Forelimb muscle (tissue), 1 donor: ENCODE results near the gene RABL6. TPM values are rescaled to one million over a fixed set of nuclear protein-coding genes. Genes with fewer than 3 reads are reported as not detected.
"Not testable (repeated sequence)": the region's sequence is repeated elsewhere in the genome, so short reads cannot be mapped to it uniquely, and the experiment has no call there.

ENCODE experiments used
- DNase-seq: peaks from one replicate; pipeline ENCODE4 v3.0.0-alpha.2; 2013; ENCODE audit warnings: low read depth
- polyA plus RNA-seq: library from polyadenylated mRNA; unstranded; fragments of 120-200 nt; gene quantifications from one replicate; pipeline ENCODE4 v1.2.1, GENCODE V29; 2013; ENCODE audit not compliant: insufficient read length

Gene RABL6
- polyA plus RNA-seq, 1 donor, result 59.8 TPM

DNA sequence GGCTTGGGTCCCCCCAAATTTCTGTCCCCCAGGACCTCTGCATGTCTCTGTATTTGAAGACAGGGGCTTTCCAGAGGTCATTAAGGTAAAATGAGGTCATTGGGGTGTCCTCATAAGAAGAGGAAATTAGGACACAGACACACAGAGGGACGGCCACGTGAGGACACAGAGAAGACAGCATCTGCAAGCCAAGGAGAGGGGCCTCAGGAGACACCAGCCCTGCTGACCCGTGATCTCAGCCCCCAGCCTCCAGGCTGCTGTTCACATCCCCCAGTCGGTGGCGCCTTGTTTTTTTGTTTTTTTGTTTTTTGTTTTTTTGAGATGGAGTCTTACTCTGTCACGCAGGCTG lies 12.8 kb upstream of the RABL6 start:
- no peak for DNase-seq

- DNase-seq, result no peak
Observed at GRCh38 chr9:136796238-136796774, 11.4 kb upstream of the RABL6 start, which contains the start of gene CCDC183. TSS of gene CCDC183 (plus strand) at chr9:136796338. CDS start at chr9:136796398, 60 bp downstream.

- DNase-seq, result not testable (repeated sequence)
Observed at GRCh38 chr9:136796775-136797347, 10.9 kb upstream of the RABL6 start.

- no peak for DNase-seq
Observed at GRCh38 chr9:136798708-136799078, 9.1 kb upstream of the RABL6 start.

DNA sequence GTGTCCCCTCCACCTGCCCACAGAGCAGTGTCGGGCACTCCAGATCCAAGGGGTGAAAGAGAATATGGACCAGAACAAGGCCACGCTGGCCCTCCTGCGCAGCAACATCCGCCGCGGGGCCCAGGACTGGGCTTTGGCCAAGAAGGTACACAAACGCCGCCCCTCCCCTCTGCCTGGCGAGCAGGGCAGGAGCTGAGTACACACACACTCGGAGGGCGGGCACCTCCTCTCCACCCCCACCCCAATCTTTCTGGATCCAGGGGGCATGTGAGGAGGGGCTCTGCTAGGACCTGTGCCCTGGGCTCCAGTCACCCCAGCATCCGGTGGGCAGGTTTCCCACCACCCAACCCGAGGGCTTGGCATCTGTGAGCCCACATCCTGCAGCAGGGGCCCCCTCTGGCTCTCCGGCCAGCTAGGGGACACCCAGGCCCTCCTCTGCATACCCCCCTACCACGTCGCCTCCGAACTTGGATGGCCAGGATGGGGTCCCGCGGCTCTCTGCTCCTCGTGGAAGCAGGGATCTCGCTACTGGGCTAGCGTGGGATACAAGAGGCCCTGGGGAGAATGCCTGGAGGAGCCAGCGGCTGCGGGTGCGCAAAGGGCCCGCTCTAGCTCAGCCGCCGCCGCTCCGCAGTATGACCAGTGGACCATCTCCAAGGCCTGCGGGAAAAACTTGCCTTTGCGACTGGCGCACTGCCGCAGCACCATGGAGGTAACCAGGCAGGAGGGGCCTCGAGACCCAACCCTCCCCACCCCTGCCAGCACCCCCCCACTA lies 8.5 kb upstream of the RABL6 start:
- no peak for DNase-seq

- DNase-seq, result no peak
Observed at GRCh38 chr9:136799854-136800657, 7.7 kb upstream of the RABL6 start.

DNA sequence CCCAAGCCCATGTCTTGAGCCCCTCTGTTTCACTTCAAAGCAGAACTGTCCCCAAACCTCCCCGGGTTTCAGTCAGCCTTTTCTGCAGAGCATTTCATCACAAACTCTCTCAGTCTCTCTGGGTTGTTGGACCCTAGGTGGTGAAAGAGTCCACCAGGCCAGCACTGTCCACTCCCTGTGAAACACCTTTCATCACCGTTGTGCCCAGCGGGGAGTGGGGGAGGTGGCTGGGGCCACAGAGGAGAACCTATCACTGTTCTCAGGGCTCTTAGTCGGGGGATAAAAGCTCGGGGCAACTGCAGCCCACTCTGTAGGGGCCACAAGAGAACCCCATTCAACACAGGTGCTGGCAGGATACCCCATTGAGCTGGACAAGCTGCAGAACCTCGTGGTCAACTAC lies 5.4 kb upstream of the RABL6 start:
- no peak for DNase-seq

GRCh38 chr9:136803009-136803550 lies 4.7 kb upstream of the RABL6 start:
- DNase-seq, result not testable (repeated sequence)

DNA sequence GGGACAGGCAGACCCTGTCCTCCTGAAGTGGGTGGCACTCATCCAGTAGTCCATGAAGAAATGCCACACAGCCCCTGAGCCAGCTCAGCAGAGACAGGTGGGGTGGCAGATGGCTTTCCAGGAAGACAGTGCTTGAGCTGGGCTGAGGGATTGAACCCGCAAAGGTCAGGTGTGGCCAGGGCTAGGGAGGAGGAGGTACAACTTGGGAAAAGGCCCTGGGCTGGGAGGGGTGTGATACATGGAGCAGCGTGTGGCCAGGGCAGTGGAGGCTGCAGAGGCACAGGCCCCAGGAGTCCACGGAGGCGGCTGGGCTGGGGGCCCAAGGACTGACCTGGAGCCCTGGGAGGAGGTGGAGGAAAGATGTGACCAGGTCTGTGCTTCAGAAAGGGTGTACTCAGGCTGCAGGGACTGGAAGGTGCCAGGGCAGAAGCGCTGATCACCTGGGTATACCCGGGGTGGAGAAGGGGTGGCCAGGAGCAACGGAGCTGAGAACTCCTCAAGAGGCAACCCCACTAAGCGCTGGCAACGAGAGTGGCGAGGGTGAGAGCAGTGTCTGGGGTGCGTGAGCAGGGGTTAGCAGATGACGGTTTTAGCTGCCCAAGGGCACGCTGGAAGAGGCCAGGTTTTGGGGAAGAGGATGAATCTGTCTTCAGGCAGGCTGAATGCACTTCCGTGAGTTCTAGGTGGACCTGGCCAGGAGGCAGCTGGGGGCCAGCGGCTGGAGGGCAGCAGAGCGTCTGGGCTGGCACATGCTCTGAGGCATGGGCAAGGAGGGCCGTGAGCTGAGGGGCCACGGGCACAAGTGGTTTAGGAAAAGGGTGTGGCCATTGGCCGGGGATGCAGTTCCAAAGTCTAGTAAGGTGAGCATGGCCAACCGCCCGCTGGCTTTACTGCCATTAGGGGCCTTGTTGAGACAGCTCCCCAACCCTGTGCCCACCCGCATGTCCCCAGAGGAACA lies 3.9 kb upstream of the RABL6 start:
- no peak for DNase-seq

DNA sequence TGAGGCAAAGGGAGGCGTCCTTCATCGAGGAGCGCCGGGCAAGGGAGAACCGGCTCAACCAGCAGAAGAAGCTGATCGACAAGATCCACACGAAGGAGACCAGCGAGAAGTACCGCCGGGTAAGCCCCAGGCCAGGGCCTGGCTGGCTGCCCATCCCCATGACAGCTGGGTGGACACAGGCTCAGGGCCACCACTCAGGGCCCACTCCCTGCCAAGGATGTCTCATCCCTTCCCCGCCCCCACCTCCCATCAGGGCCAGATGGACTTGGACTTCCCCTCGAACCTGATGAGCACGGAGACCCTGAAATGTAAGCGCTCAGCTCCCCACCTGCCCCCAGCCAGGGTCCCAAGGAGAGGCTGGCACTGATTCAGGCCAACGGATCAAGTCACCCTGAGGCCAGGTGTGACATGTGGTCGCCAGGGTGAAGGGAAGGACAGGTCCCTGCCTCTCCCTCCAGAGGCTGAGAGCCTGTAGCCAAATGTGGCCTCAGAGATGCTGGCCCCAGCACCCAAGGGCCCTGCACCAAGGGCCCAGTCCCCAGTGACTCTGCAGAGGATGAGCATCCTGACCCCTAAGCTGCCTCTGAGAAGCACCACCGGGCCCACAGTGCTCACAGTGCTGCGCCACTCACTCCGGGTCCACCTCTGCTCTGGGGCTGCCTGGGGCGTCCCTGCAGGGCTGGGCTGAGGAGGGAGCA lies 3.1 kb upstream of the RABL6 start:
- DNase-seq, result no peak

DNA sequence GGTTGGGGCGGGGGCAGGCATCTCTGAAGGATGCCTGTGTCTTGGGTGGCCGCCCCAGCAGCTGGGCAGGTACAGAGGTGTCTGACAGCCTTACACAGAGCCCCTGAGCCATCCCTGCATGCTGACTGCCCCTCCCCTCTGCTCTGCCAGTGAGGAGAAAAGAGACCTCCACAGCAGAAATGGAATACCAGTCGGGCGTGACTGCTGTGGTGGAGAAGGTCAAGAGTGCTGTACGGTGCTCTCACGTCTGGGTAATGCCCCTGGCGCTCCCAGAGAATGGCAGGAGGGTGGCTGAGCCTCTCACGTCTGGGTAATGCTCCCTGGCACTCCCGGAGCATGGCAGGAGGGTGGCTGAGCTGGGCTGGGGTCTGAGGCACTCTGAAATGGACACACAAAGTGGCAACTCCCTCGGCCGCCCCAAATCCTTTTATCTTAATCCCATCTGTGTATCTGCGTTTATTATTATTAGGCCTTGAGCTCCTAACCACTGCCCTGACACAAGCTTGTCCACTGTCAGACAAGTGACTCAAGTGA lies 2.5 kb upstream of the RABL6 start:
- no peak for DNase-seq

DNA sequence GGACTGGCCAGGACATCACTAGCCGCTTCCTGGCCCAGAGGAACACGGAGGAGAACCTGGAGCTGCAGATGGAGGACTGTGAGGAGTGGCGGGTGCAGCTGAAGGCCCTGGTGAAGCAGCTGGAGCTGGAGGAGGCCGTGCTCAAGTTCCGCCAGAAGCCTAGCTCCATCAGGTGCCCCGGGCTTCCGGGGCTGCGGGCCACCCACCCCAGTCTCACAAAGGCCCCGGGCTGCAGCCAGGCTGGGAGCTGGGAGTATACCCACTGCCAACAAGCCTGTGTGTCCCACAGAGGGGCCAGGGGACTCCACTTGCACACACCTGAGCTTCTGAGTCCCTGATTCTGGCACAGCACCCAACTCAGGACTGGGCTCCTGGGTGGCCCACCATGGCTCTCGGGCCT lies 1.7 kb upstream of the RABL6 start:
- no peak for DNase-seq

DNA sequence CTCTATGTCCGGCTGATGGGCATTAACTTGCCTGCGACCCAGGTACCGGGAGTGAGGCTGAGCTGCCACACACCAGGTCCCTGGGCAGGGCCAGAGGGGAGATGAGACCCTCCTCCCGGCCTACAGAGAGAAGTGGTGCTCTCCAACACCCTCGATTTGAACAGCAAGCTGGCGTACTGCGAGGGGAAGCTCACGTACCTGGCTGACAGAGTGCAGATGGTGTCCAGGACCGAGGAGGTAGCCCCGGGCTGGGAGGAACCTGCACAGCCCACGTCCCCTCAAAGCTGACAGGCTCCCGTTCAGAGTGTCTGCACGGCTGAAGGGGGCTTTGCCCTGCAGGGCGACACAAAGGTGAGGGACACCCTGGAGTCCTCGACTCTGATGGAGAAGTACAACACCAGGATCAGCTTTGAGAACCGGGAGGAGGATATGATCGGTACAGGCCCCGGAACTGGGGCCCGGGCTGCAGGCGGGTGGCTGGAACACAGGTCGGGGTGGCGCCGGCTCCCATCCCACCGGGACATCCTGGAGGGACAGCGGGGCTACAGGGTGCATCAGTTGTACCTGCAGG lies 1.0 kb upstream of the RABL6 start:
- DNase-seq, result no peak

DNA sequence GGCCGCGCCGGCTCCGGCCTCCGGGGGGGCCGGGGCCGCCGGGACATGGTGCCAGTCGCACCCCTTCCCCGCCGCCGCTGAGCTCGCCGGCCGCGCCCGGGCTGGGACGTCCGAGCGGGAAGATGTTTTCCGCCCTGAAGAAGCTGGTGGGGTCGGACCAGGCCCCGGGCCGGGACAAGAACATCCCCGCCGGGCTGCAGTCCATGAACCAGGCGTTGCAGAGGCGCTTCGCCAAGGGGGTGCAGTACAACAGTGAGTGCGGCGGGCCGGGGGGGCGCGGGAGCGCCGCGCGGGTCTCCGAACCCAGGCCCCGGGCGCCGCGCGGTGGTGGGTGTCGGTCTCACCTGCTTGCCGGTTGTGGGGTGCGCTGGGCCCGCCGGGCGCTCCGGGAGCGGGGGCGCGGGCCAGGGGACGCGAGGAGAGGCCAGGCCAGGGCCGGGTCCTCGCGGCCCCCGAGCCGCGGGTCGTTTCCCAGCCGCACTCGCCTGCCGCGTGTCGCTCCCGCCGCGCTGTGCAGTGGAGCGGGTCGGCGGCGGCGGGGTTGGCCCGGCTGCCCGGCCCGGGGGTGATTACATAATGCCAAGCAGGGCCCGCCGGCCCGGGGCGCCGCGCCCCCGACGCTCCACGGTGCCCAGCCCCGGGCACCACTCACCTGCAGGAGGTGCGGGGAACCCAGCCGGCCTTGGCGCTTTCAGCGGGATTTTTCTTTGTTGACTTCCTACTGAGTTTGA lies 492 bp downstream of the RABL6 start:
- no peak for DNase-seq

DNA sequence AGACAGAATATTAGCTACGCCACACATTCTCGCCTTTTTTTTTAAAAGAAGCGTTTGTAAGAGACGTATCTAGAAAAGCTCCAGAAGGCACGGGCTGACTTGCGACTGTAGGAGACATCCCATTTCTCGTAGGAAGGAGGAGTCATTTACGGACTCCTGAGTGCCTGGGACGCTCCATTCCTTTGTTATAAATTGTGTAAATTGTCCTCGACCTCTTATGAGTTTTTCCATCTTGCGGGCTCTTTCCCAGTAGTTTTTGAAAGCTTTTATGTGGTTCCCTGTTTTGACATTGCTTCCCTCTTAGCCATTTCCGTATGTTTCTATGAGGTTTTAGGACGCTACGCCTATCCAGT lies 1.0 kb downstream of the RABL6 start:
- DNase-seq, result no peak

DNA sequence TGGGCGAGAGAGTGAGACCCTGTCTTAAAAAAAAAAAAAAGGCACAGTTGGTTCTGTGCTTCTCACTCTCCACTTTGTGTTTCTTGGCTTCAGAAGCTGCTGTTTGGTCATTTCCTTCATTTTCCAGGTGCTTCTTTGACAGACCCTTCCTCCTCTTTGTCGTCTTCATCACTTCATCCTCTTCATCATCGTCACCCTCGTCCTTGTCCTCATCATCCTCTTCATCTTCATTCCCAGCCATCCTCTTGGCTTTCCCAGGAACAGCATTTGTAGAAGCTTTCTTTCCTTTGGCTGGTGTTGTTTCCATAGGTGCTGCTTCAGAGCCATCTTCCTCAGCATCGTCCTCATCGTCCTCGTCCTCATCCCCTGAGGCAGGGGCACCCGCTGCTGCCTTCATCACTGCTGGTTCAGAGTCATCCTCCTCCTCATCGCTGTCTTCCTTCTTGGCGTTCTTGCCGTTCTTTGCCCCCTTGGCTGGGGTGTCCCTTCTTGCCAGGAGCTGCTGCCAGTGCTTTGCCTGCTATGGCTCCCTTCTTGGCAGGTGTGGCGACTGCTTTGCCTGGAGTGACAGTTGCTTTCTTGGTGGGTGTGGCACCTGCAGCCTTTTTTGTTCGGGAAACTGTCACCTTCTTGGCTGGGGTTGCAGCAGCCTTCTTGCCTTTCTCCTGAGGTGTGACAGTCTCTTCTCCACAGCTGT lies 7.1 kb downstream of the RABL6 start:
- DNase-seq, result no peak

DNA sequence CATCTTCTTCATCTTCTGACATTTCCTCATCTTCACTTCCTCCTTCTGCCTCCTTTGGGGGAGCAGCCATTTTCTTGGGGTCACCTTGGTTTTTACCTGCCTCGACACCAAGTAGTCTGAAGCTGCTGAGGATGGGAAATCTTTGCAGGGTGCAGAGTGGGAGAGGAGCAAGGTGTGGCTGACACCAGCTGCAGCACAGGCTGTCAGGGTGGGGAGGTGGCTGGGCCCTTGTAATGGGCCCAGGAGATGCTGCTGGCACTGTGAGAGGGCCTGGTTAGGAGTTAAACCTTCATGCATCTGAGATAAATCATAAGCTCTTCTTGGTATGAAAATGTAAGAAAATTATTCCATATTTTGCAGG lies 7.7 kb downstream of the RABL6 start:
- no peak for DNase-seq

DNA sequence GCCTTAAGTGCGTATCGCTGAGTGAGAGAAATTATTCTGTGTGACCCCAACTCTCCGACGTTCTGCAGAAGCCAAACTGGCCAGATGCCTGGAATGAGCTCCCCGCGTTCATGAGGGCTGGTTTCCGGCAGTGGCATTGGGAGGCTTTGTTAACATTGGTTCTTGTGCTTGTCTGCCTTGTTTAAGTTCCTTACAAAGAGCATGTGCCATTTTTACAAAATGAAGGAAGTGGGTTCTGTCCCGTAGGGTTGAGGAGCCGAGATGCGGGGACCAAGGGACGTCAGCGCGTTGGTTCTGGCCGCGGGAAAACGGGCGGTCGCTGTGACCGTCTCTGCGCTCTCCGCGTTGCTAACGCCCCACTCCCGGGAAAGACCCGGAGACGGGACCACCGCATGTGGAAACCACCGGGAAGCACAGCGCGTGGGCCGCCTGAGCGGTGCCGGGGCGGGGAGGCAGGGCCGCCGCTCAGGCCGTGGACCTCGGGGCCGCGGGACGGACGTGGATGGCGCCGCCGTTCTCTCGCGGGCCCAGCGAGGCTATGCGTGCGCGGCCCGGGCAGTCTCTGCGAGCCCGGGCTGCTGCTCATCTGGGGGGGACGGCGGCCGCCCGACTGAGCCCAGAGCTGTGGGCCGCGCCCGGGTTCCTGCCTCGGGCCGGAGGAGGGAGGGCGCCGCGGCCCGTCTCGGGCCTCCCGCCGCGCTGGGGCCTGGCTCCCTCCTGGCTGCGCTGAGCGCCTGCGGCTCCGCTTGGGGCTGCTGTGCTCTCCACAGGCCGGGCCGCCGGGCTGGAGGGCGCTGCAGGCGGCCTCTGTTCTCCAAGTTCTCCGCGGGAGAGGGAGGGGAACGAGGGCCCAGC lies 13.4 kb downstream of the RABL6 start:
- no peak for DNase-seq
